GM21526 (cell line): ENCODE measurements around the gene MIA.
"Not testable (repeated sequence)": the region's sequence is repeated elsewhere in the genome, so short reads cannot be mapped to it uniquely, and the experiment has no call there.

Experiments
- ATAC-seq: cut with Tn5 transposase; IDR thresholded peaks from one replicate; pipeline ENCODE4 v1.9.1; 2021; ENCODE audit warnings: moderate library complexity; ENCODE audit not compliant: unreplicated experiment, low FRiP score

The MIA gene

DNA sequence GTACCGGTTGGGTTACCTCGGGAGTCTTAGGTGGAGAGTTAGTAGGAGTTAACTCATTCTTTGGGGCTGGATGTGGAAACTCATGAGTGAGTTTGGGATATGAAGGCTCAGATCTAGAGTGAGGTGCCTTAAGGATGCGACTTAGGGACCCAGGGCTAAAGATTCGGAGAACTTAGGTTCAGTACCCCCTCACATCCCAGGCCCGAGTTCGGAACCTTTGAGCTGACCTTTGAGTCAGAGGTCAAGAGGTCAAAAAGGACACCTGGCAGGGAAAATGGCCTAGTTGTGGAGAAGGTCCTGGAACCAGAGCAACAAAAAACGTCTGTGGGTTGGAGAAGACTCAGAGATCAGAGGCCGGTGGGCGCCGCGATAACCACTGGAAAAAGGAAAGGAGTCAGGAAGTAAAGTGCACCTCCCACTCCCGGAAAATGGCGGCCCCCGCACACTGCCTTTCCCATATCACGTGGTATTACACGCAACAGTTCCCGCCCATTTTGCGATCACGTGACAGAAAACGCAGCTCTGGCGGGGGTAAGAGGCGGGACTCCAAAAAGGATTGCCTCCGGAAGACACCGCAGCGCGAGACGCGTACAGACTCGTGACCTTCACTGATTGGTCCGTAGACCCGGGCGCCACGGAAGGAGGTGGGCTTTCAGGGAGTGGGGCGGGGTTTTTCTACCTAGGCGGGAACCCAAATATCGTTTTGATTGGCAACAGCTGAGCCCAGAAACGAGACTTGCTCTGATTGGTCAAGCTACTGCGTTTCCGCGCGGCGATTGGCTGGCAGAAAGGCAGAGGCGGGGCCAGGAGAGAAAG, 25.1 kb upstream of the MIA start, which contains the start of gene ACTMAP:
Gene ACTMAP (minus strand): TSS at position 420 of the 816 bp plus-strand sequence. CDS start 674 bp downstream, outside the sequence.
- ATAC-seq = peak; percentile 76

- peak; percentile 42 for ATAC-seq
Measured at GRCh38 chr19:40750874-40751537, 24.3 kb upstream of the MIA start, which contains the start of gene SNRPA. TSS of gene SNRPA (plus strand) at chr19:40751203. CDS start at chr19:40751409, 206 bp downstream.

DNA sequence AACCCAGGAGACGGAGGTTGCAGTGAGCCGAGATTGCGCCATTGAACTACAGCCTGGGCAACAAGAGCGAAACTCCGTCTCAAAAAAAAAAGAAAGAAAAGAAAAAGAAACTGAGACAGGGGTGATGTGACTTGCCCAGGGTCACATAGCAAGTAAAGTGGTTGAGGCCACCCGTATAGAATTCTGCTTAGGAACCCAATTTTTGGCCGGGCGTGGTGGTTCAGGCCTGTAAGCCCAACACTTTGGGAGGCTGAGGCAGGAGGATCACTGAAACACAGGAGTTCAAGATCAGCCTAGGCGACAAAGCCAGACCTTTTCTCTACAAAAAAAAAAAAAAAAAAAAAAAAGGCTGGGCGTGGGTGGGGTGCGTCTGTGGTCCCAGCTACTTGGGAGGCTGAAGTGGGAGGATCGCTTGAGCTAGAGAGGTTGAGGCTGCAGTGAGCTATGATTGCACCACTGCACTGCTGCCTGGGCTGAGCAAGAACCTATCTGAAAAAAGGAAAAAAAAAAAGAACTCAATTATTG, 23.0 kb upstream of the MIA start:
- ATAC-seq = no peak

DNA sequence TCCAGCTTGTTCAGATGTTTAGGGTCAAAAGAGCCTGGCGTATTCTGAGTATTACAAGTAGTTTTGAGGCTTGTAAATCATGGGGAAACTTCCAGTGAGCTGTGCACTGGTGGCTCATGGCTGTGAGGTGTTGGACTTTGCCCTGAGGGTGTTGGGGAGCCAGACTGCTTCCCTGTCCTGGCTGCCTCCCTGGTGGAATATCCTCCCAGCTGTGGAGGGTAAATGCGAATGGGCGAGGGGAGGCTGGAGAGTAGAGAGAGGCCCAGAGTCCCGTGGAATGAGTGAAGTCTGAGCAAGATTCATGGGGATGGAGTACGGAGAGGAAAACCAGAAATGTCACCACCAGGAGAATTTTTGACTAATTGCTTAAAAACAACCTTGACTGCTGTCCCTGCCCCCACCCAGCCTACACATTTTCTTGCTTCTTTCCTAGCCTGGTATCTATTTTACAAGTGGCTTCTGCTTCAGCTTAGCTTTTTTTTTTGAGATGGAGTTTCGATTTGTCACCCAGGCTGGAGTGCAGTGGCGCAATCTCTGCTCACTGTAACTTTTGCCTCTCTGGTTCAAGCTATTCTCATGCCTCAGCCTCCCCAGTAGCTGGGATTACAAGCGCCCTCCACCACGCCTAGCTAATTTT, 20.6 kb upstream of the MIA start:
- no peak for ATAC-seq

- ATAC-seq = no peak
Measured at GRCh38 chr19:40755248-40755624, 20.1 kb upstream of the MIA start.

DNA sequence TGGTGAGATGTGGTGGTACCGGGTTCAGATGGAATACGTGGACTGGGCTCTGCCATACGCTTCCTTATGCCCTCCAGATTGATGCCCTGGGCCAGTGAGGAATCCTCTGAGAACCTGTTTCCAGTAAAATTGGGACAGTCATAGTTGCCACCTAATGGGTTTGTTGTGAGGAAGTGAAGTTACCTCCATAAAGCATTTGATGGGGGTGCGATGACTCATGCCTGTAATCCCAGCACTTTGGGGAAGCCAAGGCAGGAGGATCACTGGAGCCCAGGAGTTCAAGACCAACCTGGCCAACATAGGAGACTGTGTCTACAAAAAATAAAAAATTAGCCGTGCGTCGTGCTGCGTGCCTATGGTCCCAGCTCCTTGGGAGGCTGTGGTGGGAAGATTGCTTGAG, 19.5 kb upstream of the MIA start:
- no peak for ATAC-seq

- ATAC-seq = no peak
Measured at GRCh38 chr19:40756502-40757110, 18.7 kb upstream of the MIA start.

DNA sequence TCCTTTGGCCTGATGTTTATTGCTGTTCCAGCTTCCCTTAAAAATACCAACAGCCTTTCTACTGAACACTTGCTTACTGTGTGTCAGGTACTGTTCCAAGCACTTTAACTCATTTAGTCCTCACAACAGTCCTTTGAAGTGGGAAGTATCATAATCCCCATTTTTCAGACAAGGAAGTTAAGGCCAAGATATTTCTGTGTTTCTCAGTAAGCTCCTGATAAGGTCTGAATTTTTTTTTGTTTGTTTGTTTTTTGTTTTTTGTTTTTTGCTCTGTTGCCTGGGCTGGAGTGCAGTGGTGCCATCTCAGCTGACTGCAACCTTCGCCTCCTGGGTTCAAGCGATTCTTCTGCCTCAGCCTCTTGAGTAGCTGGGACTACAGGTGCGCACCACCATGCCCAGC, 16.8 kb upstream of the MIA start:
- ATAC-seq = no peak

- ATAC-seq = no peak
Measured at GRCh38 chr19:40759352-40759751, 16.0 kb upstream of the MIA start.

- no peak for ATAC-seq
Measured at GRCh38 chr19:40762754-40763470, 12.4 kb upstream of the MIA start.

- ATAC-seq = no peak
Measured at GRCh38 chr19:40763526-40763925, 11.8 kb upstream of the MIA start.

GRCh38 chr19:40763963-40764362, 11.4 kb upstream of the MIA start:
- no peak for ATAC-seq

GRCh38 chr19:40766385-40766784, 8.9 kb upstream of the MIA start:
- not testable (repeated sequence) for ATAC-seq

DNA sequence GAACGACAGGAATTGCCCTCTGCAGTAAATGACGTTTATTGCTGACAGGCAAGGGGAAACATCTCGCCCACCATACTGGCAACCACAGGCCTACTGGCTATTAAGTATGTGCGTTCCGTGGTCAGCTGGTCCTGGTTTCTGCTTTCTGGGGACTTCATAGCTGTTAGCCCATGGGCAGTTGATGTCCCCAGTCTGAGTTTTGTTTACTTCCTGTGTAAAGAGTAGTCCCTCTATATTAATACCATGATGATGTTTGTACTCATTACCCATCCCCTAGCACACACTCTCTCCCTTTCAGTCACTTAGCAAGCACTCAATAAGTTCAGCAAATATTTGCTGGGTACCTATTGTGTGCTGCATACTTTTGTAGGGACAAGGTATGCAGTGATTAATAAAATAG, 6.5 kb upstream of the MIA start:
- ATAC-seq = no peak

DNA sequence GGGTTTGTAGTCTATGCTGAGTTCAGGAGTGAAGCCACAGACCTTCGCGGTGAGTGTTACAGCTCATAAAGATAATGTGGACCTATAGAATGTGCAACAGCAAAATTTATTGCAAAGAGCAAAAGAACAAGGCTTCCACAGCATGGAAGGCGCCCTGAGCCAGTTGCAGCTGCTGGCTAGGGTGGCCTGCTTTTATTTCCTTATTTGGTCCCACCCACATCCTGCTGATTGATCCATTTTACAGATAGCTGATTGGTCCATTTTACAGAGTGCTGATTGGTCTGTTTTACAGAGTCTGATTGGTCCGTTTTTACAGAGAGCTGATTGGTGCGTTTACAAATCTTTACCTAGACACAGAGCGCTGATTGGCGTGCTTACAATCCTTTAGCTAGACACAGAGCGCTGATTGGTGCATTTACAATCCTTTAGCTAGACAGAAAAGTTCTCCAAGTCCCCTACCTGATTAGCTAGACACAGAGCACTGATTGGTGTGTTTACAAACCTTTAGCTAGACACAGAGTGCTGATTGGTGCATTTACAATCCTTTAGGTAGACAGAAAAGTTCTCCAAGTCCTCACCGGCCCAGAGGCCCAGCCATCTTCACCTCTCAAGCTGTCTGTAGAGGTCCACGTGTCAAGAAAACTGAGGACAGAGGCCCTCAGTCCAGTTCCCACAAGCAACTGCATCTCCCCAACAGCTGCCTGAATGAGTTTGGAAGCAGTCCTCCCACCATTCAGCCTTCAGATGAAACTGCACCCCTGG, 4.0 kb upstream of the MIA start:
- not testable (repeated sequence) for ATAC-seq

GRCh38 chr19:40775632-40776022, 306 bp downstream of the MIA start:
- ATAC-seq = no peak

GRCh38 chr19:40776364-40776763, 1.0 kb downstream of the MIA start:
- ATAC-seq = no peak

GRCh38 chr19:40776932-40777644, 1.8 kb downstream of the MIA start:
- ATAC-seq = peak; percentile 58

GRCh38 chr19:40777645-40777936, 2.3 kb downstream of the MIA start:
- no peak for ATAC-seq
